ENCODE data around the gene TAS2R41.

Gene TAS2R41

DNA sequence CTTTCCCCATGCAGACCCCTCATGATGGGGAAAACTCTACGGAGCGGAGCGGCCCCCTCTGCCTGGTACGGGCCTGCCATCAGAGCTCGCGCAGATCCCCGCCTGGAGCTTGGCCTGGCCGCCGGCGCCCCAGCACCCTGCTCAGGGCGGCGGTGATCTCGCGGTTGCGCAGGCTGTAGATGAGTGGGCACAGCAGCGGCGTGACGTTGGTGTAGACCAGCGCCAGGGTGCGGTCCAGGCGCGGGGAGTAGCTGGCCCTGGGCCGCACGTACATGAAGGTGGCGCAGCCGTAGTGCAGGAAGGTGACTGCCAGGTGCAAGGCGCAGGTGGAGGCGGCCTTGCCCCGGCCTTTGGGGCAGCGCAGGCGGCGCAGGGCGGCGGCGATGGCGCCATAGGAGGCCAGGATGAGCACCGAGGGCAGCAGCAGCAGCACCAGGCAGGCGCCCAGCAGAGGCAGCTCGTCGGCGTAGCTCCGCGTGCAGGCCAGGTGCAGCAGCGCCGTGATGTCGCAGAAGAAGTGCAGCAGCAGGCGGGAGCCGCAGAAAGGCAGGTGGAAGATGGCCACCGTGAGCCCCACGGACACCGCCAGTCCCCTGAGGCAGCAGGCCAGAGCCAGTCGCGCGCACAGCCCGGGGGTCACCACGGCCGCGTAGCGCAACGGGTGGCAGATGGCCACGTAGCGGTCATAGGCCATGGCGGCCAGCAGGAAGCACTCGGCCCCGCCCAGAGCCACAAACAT, 33.4 kb downstream of the TAS2R41 start:
- Histone ChIP-seq H3K4me1 (ENCODE audit: control insufficient read depth, insufficient read depth, low read length) (no peaks in the 10 kb centered on the region), H3K4me3 (ENCODE audit: low read depth, low read length) (no peak overlapping the region), H3K9me3 (ENCODE audit: control insufficient read depth, insufficient read depth, low read depth, low read length) (no peaks in the 10 kb centered on the region), H3K36me3 (ENCODE audit: control insufficient read depth in 2 of 2, insufficient read depth in 1 of 2, low read length in 2 of 2) (no peaks in the 10 kb centered on the region), H3K27ac (ENCODE audit: extremely low read depth, low read depth, low read length) (no peak overlapping the region)
- ChIA-PET POLR2A (no interaction called here), CTCF (no interaction called here)
- TF ChIP-seq ZNF157 (tag by site-specific recombination; IDR thresholded peaks at IDR 0.05) (no peak), MYNN (tag by site-specific recombination; IDR thresholded peaks at IDR 0.05; ENCODE audit: borderline replicate concordance) (no peak), FEZF1 (tag by site-specific recombination; IDR thresholded peaks at IDR 0.05) (no peak), ZNF416 (tag by site-specific recombination; IDR thresholded peaks at IDR 0.05) (no peak), KLF9 (tag by site-specific recombination; IDR thresholded peaks at IDR 0.05; ENCODE audit: low read depth) (no peak), ZNF221 (tag by site-specific recombination; IDR thresholded peaks at IDR 0.05; ENCODE audit: borderline replicate concordance) (no peak), MZF1 (tag by site-specific recombination; IDR thresholded peaks at IDR 0.05; ENCODE audit: borderline replicate concordance) (no peak), ZNF133 (tag by site-specific recombination; IDR thresholded peaks at IDR 0.05) (no peak), ZNF629 (tag by site-specific recombination; IDR thresholded peaks at IDR 0.05) (no peak), ZNF555 (tag by site-specific recombination; conservative IDR thresholded peaks at IDR 0.05) (no peak), GLIS2 (tag by site-specific recombination; IDR thresholded peaks at IDR 0.05) (no peak), HOXA7 (CRISPR knock-in tag; IDR thresholded peaks at IDR 0.05; ENCODE audit: borderline replicate concordance) (no peak), ZFHX2 (tag by site-specific recombination; conservative IDR thresholded peaks at IDR 0.05) (no peak), KLF7 (tag by site-specific recombination; IDR thresholded peaks at IDR 0.05; ENCODE audit: borderline replicate concordance) (no peak)
- TF ChIP-seq, protein P1, sequence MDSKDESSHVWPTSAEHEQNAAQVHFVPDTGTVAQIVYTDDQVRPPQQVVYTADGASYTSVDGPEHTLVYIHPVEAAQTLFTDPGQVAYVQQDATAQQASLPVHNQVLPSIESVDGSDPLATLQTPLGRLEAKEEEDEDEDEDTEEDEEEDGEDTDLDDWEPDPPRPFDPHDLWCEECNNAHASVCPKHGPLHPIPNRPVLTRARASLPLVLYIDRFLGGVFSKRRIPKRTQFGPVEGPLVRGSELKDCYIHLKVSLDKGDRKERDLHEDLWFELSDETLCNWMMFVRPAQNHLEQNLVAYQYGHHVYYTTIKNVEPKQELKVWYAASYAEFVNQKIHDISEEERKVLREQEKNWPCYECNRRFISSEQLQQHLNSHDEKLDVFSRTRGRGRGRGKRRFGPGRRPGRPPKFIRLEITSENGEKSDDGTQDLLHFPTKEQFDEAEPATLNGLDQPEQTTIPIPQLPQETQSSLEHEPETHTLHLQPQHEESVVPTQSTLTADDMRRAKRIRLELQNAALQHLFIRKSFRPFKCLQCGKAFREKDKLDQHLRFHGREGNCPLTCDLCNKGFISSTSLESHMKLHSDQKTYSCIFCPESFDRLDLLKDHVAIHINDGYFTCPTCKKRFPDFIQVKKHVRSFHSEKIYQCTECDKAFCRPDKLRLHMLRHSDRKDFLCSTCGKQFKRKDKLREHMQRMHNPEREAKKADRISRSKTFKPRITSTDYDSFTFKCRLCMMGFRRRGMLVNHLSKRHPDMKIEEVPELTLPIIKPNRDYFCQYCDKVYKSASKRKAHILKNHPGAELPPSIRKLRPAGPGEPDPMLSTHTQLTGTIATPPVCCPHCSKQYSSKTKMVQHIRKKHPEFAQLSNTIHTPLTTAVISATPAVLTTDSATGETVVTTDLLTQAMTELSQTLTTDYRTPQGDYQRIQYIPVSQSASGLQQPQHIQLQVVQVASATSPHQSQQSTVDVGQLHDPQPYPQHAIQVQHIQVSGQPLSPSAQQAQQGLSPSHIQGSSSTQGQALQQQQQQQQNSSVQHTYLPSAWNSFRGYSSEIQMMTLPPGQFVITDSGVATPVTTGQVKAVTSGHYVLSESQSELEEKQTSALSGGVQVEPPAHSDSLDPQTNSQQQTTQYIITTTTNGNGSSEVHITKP (tag by site-specific recombination; IDR thresholded peaks at IDR 0.05) = no peak

DNA sequence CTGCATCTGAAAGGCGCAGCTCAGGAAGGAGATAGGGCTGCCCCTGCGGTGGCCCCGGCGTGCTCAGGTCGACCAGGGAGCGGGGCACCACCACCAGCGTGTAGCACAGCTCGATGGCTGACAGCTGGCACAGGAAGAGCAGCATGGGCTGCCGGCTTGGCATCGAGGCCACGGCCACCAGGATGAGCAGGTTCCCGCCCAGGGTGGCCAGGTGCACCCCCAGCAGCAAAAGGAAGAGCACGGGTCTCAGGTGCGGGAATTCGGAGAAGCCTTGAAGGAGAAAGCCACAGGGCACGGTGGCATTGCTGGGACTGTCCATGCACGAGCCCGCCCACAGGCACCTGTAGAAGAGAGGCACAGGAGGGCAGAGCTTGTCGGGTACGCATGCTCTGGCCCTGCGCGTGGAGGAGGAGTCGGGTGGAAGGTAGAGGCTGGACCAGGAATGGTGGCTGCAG, 33.9 kb downstream of the TAS2R41 start:
- H3K36me3 ChIP-seq (ENCODE audit: control insufficient read depth in 2 of 2, insufficient read depth in 1 of 2, low read length in 2 of 2) = no peaks in the 10 kb centered on the region
- CTCF ChIA-PET = no interaction called here
- H3K4me3 ChIP-seq (ENCODE audit: low read depth, low read length) = no peak overlapping the region
- H3K27ac ChIP-seq (ENCODE audit: extremely low read depth, low read depth, low read length) = no peak overlapping the region
- POLR2A ChIA-PET = no interaction called here
- H3K4me1 ChIP-seq (ENCODE audit: control insufficient read depth, insufficient read depth, low read length) = no peaks in the 10 kb centered on the region
- H3K9me3 ChIP-seq (ENCODE audit: control insufficient read depth, insufficient read depth, low read depth, low read length) = no peaks in the 10 kb centered on the region
- TF ChIP-seq ZNF791 (tag by site-specific recombination; IDR thresholded peaks at IDR 0.05) = no peak
- TF ChIP-seq ZIC2 (tag by site-specific recombination; IDR thresholded peaks at IDR 0.05) = no peak
- TF ChIP-seq SCRT2 (tag by site-specific recombination; IDR thresholded peaks at IDR 0.05) = no peak
- no peak for TF ChIP-seq ZNF548 (tag by site-specific recombination; IDR thresholded peaks at IDR 0.05)
- TF ChIP-seq, protein P2, sequence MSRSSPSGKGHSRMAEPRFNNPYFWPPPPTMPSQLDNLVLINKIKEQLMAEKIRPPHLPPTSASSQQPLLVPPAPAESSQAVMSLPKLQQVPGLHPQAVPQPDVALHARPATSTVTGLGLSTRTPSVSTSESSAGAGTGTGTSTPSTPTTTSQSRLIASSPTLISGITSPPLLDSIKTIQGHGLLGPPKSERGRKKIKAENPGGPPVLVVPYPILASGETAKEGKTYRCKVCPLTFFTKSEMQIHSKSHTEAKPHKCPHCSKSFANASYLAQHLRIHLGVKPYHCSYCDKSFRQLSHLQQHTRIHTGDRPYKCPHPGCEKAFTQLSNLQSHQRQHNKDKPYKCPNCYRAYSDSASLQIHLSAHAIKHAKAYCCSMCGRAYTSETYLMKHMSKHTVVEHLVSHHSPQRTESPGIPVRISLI (tag by site-specific recombination; IDR thresholded peaks at IDR 0.05) = no peak
- no peak for TF ChIP-seq GLI4 (tag by site-specific recombination; IDR thresholded peaks at IDR 0.05)
- TF ChIP-seq, protein P3, sequence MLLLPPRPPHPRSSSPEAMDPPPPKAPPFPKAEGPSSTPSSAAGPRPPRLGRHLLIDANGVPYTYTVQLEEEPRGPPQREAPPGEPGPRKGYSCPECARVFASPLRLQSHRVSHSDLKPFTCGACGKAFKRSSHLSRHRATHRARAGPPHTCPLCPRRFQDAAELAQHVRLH (tag by site-specific recombination; IDR thresholded peaks at IDR 0.05) = no peak
- TF ChIP-seq, protein P4, sequence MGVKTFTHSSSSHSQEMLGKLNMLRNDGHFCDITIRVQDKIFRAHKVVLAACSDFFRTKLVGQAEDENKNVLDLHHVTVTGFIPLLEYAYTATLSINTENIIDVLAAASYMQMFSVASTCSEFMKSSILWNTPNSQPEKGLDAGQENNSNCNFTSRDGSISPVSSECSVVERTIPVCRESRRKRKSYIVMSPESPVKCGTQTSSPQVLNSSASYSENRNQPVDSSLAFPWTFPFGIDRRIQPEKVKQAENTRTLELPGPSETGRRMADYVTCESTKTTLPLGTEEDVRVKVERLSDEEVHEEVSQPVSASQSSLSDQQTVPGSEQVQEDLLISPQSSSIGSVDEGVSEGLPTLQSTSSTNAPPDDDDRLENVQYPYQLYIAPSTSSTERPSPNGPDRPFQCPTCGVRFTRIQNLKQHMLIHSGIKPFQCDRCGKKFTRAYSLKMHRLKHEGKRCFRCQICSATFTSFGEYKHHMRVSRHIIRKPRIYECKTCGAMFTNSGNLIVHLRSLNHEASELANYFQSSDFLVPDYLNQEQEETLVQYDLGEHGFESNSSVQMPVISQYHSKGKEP (tag by site-specific recombination; IDR thresholded peaks at IDR 0.05) = no peak
- TF ChIP-seq, protein P5, sequence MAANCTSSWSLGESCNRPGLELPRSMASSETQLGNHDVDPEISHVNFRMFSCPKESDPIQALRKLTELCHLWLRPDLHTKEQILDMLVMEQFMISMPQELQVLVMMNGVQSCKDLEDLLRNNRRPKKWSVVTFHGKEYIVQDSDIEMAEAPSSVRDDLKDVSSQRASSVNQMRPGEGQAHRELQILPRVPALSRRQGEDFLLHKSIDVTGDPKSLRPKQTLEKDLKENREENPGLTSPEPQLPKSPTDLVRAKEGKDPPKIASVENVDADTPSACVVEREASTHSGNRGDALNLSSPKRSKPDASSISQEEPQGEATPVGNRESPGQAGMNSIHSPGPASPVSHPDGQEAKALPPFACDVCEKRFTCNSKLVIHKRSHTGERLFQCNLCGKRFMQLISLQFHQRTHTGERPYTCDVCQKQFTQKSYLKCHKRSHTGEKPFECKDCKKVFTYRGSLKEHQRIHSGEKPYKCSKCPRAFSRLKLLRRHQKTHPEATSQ (tag by site-specific recombination; IDR thresholded peaks at IDR 0.05) = no peak
- TF ChIP-seq SETDB1 (IDR thresholded peaks at IDR 0.05; ENCODE audit: insufficient read length, low read length) = no peak
- TF ChIP-seq ZNF155 (tag by site-specific recombination; IDR thresholded peaks at IDR 0.05) = no peak
- no peak for TF ChIP-seq ZNF747 (tag by site-specific recombination; IDR thresholded peaks at IDR 0.05)
- no peak for TF ChIP-seq KLF1 (tag by site-specific recombination; IDR thresholded peaks at IDR 0.05)
- no peak for TF ChIP-seq ZNF571 (tag by site-specific recombination; IDR thresholded peaks at IDR 0.05)
- TF ChIP-seq ZNF785 (tag by site-specific recombination; IDR thresholded peaks at IDR 0.05) = no peak
